AG09309 (cell line): Measurements from ENCODE around the gene ACO2.

Source experiments
- DNase-seq: peaks from one replicate; pipeline ENCODE4 v3.0.0-alpha.2; 2010; ENCODE audit warnings: low read depth
- H3K4me3 ChIP-seq: 2 replicates; pipeline ENCODE4 v1.5.1; 2011; ENCODE audit warnings: mild to moderate bottlenecking, low read depth, low read length, moderate library complexity; ENCODE audit not compliant: control insufficient read depth
- TF ChIP-seq, protein P1 (sequence below): IDR thresholded peaks from 2 replicates; pipeline ENCODE4 v1.5.1; 2011; ENCODE audit warnings: mild to moderate bottlenecking, low read depth, low read length, inconsistent platforms; ENCODE audit not compliant: insufficient read depth, control insufficient read depth; ENCODE audit errors: missing control alignments

Gene ACO2

DNA sequence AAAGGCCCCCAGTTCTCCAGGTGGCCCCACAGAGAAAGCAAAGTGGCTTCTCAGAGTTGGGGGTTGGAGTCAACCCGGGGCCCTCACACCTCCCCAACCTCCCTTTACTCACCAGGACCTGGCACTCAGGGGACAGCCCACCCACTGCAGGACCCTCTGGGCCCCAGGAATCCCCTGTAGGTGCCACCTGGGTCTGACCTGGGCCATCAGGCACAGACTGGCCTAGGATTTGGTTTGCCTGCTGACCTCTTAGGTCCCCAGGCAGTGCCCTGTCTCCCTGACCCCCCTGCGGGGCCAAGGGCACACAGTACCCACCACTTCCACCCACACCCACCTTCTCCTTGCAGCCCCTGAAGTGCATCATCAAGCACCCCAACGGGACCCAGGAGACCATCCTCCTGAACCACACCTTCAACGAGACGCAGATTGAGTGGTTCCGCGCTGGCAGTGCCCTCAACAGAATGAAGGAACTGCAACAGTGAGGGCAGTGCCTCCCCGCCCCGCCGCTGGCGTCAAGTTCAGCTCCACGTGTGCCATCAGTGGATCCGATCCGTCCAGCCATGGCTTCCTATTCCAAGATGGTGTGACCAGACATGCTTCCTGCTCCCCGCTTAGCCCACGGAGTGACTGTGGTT is 59.3 kb downstream of the ACO2 start:
- no peak for DNase-seq
- H3K4me3 ChIP-seq: no peak overlapping the region
- TF ChIP-seq, protein P1, sequence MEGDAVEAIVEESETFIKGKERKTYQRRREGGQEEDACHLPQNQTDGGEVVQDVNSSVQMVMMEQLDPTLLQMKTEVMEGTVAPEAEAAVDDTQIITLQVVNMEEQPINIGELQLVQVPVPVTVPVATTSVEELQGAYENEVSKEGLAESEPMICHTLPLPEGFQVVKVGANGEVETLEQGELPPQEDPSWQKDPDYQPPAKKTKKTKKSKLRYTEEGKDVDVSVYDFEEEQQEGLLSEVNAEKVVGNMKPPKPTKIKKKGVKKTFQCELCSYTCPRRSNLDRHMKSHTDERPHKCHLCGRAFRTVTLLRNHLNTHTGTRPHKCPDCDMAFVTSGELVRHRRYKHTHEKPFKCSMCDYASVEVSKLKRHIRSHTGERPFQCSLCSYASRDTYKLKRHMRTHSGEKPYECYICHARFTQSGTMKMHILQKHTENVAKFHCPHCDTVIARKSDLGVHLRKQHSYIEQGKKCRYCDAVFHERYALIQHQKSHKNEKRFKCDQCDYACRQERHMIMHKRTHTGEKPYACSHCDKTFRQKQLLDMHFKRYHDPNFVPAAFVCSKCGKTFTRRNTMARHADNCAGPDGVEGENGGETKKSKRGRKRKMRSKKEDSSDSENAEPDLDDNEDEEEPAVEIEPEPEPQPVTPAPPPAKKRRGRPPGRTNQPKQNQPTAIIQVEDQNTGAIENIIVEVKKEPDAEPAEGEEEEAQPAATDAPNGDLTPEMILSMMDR: no peak

DNA sequence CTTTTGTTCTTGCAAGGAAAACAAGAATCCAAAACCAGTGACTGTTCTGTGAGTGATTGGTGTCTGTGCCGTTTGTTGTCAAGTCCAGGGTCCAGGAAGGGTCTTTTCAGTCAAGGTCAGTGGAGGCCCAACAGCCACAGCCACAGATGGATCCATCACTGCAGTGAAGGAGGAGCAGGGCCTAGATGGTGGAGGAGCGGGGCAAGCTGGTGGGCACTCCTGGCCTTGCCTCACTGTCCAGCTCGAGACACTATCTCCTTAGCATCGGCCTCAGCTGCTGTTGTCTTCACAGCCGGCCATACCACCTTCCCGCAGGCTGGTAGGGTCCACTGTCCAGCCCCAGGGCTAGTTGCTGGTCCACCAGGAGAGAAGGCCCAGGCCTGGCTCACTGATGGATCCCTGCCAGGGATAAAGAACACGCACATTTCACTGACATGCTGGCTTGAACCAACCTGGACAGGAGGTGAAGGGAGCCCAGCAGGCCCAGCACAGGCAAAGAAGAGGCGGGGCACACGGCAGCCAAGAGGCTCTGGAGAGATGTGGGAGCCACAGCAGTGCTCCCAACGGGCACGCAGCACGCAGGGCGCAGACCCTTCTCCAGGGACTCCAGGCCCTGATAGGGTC is 60.1 kb downstream of the ACO2 start:
- no peak for DNase-seq

DNA sequence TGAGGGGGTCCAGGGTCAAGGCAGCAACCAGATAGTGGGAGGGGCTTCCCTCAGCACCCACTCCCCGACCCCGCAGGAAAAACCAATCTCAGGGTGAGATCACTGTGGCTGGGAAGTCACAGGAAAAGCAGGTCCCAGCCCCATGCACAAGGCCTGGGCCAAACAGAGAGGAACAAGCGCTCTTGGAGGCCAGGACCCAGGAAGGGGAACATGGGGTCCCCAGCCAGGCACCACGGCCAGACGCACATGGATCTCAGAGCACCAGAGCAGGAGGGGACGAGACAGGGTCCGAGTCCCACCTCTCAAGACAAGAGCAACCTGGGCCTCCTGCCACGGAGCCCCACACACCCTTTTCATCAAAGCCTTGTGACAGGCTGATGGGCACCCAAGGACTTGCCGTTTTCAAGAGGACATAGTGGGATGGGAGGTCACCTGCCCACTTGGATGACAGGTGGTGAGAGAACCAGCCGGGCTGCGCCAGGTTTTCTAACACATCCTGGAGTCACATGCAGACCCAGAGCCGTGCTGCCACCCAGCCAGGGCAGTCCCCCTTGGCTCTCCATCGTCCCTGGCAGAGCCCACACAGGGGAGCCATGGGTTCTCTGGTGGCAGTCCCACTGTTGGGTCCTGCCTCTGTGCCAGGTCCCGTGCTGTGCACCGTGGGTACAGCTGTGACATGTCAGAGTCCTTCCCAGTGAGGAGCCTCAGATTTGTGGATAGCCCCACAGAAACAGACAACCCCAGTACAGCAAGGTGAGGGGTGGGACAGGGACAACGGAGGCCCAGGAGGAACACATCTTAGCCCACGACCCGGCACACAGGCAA is 62.2 kb downstream of the ACO2 start:
- no peak overlapping the region for H3K4me3 ChIP-seq
- no peak for DNase-seq
- TF ChIP-seq, protein P1: no peak

More for the DNA sequence above, 60.1 kb downstream of the ACO2 start:
- no peak overlapping the region for H3K4me3 ChIP-seq
- TF ChIP-seq, protein P1: no peak

DNA sequence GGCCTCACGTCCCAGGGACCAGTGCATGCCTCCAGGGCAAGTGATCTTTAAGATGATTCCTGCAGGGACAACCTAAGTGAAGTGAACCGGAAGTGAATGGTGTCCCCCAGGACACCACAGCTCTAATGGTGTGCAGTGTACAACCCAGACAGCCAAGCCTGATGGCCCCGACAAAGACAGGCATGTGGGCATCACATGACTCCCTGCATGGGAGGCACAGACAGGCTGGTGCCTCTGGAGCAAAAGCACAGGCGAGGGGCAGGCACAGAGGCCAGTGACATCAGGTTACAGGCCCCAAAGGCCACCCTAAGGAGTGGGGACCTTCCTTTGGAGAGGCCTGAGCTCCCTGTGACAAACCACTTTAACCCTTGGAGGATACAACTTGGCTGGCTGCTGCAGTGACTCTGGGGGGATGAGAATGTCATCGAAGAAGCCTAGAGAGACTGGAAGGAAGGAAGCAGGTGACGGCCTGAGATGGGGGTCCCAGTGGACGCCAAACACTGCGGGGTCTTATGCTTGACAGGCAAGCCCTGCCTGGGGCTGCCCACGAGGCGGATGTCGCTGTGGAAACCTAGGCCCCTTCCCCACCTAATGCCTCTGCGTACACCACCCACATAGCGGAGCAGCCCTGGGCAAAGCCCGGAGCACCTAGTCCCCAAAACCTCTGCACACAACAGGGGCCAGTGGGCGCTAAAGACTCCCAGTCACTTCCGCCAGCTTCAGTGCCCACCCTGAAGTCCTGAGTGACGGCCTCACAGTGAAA is 63.0 kb downstream of the ACO2 start:
- no peak overlapping the region for H3K4me3 ChIP-seq
- TF ChIP-seq, protein P1: no peak
- DNase-seq: no peak

DNA sequence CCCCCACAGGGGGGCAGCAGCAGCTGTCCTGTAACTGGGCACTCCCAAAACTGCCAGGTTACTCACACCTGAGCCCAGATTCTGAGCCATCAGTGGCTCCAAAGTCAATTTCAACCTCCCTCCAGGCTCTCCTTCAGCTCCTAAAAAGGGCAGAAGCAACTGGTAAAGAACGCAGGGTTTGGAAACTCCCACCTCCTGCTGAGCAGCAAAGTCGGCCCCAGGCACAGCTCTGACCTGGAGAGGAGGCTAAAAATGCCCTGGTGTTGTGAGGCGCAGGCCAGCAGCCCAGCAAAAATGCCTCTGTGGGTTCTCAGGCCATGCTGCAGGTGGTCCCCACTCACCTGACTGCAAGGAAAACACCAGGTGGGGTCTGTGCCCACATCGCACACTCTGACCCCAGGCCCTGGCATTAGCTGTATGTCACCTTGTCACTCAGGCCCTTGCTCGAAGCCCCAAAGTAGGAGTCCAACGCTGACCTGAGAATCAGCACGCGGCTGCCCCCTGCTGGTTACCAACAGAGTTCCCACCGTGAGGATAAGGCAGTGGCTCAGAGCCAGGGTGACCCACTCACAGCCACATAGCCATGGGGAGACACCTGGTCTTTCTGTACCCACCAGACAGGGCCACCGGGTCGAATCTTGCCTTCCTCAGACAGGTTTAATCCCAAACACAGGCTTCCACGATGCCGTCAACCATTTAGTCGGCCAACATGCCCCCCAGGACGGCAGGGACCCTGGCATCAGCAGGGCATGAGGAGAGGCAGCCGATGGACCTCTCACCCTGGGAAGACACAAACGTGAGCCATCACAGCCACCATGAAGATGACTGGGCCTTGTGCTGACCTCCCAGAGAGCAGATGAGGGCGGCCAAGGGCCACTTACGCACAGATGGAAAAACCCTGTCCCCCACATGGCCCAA is 64.2 kb downstream of the ACO2 start:
- DNase-seq: no peak

More for the DNA sequence above, 64.2 kb downstream of the ACO2 start:
- TF ChIP-seq, protein P1: peak; percentile 84
- no peak overlapping the region for H3K4me3 ChIP-seq
